ENCODE data around the gene PRTFDC1.

PRTFDC1 gene

DNA sequence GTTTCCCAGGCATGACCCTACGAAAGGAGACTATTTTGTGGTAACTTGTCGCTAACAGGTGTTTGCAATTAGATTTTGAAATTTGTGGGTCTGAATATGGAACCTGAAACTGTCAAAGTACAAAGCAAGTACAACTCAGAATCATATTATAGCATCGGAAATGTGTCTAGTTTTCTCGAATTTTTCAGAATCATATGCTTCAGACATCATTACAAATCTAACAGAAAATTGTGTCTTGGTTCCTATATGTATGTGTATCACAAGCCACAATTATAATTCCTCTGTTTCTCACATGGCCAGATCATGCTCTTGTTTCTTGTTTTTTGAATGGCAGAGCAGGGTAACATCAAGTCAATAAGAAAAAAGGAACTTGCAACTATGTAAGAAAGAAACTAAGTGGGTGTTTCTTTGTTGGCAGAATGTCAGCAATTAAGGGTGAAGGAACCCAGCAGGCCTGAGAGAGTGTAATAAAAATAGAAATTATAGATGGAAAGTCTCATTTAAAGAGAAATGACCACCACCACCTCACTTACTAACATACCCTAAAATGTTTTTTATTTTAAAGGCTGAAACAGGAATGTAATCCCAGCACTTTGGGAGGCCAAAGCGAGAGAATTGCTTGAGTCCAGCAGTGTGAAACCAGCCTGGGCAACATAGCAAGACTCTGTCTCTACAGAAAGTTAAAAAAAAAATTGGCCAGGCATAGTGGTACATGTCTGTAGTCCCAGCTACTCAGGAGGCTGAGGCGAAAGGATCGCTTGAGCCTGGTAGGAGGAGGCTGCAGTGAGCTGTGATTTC, 51.3 kb downstream of the PRTFDC1 start:
- DNase-seq, result no peak

GRCh38 chr10:24899571-24899970, 52.8 kb downstream of the PRTFDC1 start:
- no peak for DNase-seq

DNA sequence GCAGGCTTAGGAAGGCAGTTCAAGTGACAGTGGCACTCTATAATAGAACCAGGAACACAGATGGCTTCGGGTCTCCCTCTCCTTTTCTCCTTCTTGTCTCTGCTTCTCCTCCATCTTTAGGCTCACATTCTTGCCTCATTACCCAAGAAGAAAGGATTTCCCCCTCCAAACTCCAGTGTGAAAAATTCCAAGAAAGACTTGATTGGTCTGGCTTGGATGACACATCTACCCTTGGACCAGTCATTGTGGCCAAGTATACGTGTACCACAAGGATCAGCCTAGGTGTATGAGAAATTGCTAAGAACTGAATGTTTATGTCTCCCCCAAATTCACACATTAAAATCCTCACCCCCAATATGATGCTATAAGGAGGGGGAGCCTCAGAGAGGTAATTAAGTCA, 53.9 kb downstream of the PRTFDC1 start:
- no peak for DNase-seq

- DNase-seq, result no peak
Observed at GRCh38 chr10:24897326-24897926, 55.0 kb downstream of the PRTFDC1 start.

GRCh38 chr10:24894728-24895127, 57.7 kb downstream of the PRTFDC1 start:
- peak in 1 of 2 donors; percentile 11 for DNase-seq

GRCh38 chr10:24894309-24894708, 58.1 kb downstream of the PRTFDC1 start:
- DNase-seq, result no peak

DNA sequence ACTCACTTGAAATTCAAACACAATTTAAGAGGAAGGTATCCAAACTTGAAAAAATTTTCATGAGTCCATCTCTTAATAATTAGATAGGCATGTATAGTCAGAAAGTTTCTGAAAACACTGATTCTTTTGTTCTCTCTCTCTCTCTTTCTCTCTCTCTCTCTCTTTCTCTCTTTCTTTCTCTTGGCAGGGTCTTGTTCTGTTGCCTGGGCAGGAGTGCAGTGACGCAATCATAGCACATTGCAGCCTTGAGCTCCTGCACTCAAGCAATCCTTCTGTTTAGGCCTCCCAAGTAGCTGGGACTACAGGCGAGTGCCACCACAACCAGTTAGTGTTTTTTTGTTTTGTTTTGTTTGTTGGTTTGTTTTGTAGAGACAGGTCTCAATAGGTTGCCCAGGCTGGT, 59.3 kb downstream of the PRTFDC1 start:
- no peak for DNase-seq

- DNase-seq, result no peak
Observed at GRCh38 chr10:24891823-24892222, 60.6 kb downstream of the PRTFDC1 start.

GRCh38 chr10:24889639-24890038, 62.8 kb downstream of the PRTFDC1 start:
- DNase-seq, result no peak

DNA sequence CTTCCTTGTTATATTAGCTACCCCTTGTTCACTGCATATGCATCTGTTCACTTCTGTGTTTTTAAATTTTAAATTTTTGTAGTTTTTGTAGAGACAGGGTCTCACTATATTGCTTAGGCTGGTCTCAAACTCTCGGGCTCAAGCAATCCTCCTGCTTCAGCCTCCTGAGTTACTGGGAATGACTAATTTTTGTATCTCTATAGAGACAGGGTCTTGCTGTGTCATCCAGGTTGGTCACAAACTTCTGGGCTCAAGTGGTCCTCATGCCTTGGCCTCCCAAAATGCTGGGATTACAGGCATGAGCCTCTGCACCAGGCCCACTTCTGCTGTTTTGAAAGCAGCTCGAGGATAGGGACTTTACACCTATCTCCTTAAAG, 64.6 kb downstream of the PRTFDC1 start:
- DNase-seq, result no peak

GRCh38 chr10:24886290-24886680, 66.1 kb downstream of the PRTFDC1 start:
- no peak for DNase-seq

- DNase-seq, result no peak
Observed at GRCh38 chr10:24885551-24886289, 66.7 kb downstream of the PRTFDC1 start.

- no peak for DNase-seq
Observed at GRCh38 chr10:24884793-24885192, 67.6 kb downstream of the PRTFDC1 start.

GRCh38 chr10:24884316-24884715, 68.1 kb downstream of the PRTFDC1 start:
- DNase-seq, result no peak

DNA sequence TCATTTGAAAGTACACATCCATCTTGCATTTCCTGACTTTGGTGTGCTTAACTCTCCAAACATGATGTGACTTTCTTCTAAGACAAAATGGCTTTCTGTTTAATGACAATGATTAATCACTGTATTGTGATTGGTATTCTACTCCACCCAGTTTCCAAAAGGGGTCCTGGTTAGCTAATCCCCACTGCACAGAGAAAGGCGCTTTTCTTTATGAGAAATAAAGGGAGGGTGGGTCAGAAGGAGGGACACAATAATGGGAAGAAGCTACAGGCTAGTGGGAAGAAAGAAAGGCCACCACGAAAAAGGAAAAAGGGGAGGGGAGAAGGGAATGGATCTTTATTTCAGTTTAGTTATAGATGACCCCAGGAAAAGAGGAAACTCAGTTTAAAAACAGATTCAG, 69.2 kb downstream of the PRTFDC1 start:
- no peak for DNase-seq

DNA sequence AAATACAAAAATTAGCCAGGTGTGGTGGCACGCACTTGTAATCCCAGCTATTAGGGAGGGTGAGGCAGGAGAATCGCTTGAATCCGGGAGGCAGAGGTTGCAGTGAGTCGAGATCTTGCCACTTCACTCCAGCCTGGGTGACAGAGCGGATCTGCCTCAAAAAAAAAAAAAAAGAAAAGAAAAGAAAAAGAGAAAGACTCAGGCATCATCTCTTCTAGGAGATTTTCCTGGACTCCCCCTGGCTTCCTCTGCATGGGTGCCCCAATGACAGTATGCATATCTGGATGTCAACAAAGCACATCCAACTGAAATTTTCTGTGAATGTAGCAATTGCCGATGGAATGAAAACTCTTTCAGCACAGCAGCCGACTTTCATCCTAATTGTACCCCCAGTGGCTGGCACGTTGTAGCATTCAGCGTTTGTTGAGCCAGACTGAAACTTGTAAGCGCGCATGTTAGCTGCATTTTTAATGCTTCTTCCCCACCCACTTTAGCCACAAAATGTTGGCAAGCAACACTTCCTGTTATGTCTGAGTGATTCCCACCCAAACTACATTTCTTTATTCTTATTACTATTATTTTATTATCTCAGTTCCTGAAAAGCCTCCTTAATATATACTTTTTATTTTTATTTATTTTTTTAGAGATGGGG, 70.2 kb downstream of the PRTFDC1 start:
- peak; percentile 25 to 50 for DNase-seq

DNA sequence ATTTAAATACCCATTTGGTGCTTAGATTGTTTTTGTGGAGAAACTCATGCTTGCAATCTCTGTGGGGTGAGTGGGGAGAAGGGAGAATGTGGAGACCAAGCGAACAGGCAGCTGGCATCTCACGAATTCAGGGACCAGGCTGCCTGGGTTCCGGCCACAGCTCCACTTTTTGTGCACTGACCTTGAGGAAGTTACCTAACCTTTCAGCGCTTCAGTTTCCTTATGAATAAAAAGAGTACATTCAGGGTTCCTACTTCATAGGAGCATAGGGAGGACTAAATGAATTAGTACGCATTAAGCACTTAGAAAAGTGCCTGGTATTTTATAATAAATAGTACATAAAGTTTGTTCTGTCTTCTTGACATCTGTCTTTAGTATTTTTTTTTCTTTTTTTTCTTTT, 72.5 kb downstream of the PRTFDC1 start:
- DNase-seq, result no peak

DNA sequence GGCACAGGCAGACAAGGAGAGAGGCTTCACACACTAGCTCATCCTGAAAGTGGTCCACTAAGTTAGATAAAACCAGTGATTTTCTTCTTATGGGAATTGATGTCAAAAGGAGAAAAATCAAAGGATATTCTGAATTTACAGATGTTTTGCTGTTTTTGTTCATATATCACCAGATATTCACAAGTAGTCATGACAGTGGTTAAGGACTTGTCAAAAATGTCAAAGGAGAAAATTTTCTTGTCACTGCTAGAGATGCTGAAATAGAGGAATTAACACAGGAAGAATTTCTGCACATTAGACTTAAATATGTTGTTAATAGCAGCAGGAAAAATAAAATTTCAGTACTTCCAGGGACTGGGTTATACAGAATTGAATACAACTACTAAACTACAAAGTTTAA, 78.3 kb downstream of the PRTFDC1 start:
- DNase-seq, result no peak

DNA sequence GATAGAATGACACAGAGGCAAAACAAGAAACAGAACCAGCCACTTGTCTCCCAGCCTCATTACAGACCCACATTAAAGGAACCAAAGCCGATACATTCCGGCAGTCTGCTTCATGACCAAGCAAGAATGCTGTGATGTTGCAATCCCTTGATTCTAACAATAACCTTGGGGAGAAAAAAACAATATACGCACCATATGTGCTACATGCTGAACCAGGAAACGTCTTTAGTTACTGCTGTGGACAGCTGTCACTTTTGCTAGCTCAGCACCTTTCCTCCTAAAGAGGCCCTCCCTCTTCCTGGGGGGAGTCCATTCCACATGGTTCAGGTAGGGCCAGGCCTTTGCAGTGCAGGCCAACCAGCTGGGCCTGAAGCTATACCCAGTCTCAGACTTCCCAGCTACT, 79.1 kb downstream of the PRTFDC1 start:
- DNase-seq, result no peak

GRCh38 chr10:24872790-24873182, 79.6 kb downstream of the PRTFDC1 start:
- no peak for DNase-seq

GRCh38 chr10:24872049-24872789, 80.2 kb downstream of the PRTFDC1 start:
- no peak for DNase-seq

GRCh38 chr10:24871011-24871935, 81.1 kb downstream of the PRTFDC1 start:
- no peak for DNase-seq
